Natural killer cell (primary cell): ENCODE results near the gene ME1. TPM values are rescaled to one million over a fixed set of nuclear protein-coding genes. Genes with fewer than 3 reads are reported as not detected.

Experiments
- ATAC-seq, 3 donors: fragments of 150-1000 bp in 2 of 3; fragments of 200-7000 bp in 1 of 3; cut with Tn5 transposase; 1 replicate in 1 of 3; 2 replicates in 2 of 3; pipeline ENCODE4 v1.10.0; 2021; ENCODE audit warnings: mild to moderate bottlenecking in 2 of 3, moderate library complexity in 2 of 3
- DNase-seq, 2 donors: peaks; one replicate each; pipeline versions ENCODE4 v3.0.0 to v3.0.0-alpha.2; 2013 to 2021; ENCODE audit warnings: mixed read lengths in 1 of 2
- H3K27ac ChIP-seq: one replicate; pipeline ENCODE4 v1.5.1; 2013; ENCODE audit warnings: mild to moderate bottlenecking, low read length
- H3K27me3 ChIP-seq: one replicate; pipeline ENCODE4 v1.6.1; 2013; ENCODE audit warnings: low read length; ENCODE audit not compliant: control insufficient read depth, insufficient read depth
- H3K36me3 ChIP-seq: one replicate; pipeline ENCODE4 v1.6.1; 2013; ENCODE audit warnings: low read length; ENCODE audit not compliant: control insufficient read depth, insufficient read depth
- H3K4me1 ChIP-seq: one replicate; pipeline ENCODE4 v1.6.1; 2013; ENCODE audit warnings: low read length; ENCODE audit not compliant: control insufficient read depth, insufficient read depth
- H3K4me3 ChIP-seq: one replicate; pipeline ENCODE4 v1.5.1; 2013; ENCODE audit warnings: low read length
- H3K9me3 ChIP-seq: one replicate; pipeline ENCODE4 v1.6.1; 2013; ENCODE audit warnings: low read length; ENCODE audit not compliant: control insufficient read depth, insufficient read depth
- H3K27ac Mint-ChIP-seq, 2 donors: one replicate each; pipeline ENCODE4 v1.8.0; 2022; ENCODE audit warnings: mild to moderate bottlenecking in 2 of 2, mixed read lengths in 2 of 2, moderate library complexity in 1 of 2
- H3K27me3 Mint-ChIP-seq, 2 donors: one replicate each; pipeline ENCODE4 v1.8.0; 2022; ENCODE audit warnings: low read depth in 2 of 2, mixed read lengths in 2 of 2
- H3K36me3 Mint-ChIP-seq: one replicate; pipeline ENCODE4 v1.8.0; 2022; ENCODE audit warnings: mixed read lengths
- H3K4me1 Mint-ChIP-seq, 2 donors: one replicate each; pipeline ENCODE4 v1.8.0; 2022; ENCODE audit warnings: mixed read lengths in 2 of 2
- H3K4me3 Mint-ChIP-seq: one replicate; pipeline ENCODE4 v1.8.0; 2022; ENCODE audit warnings: mild to moderate bottlenecking, moderate library complexity, mixed read lengths
- H3K9me3 Mint-ChIP-seq, 2 donors: one replicate each; pipeline ENCODE4 v1.8.0; 2022; ENCODE audit warnings: mixed read lengths in 2 of 2
- CTCF ChIP-seq: fragments of 200-600 bp; IDR thresholded peaks from one replicate; pipeline ENCODE4 v1.8.0; 2022; ENCODE audit warnings: antibody characterized with exemption
- WGBS: methylation state at CpG from one replicate; pipeline ENCODE4 v1.1.7; 2013; ENCODE audit warnings: missing lambda C conversion rate; ENCODE audit not compliant: insufficient coverage; 5-methylcytosine and 5-hydroxymethylcytosine counted together
- intact Hi-C: fragments of 100-400 bp; cut with micrococcal nuclease; formaldehyde crosslinking; loops from one replicate; pipeline ENCODE4 v1.14.2; 2022
- total RNA-seq, 4 donors: library from RNA; stranded (reverse); fragments of 120-200 nt in 1 of 4; gene quantifications; one replicate each; pipeline versions ENCODE4 v1.2.3 to v1.2.4, GENCODE V29; 2013 to 2022

The ME1 gene
- total RNA-seq, 3 donors from 2014 or later (not counting 1 experiment from before 2014, with no cell fraction given): 0.14 to 0.32 TPM; not detected in 1

GRCh38 chr6:83313882-83314281 lies 117.0 kb downstream of the ME1 start:
- peaks cover 35 to 40% of the 10 kb centered on the region in 2 donors for H3K4me1 Mint-ChIP-seq
- H3K4me3 ChIP-seq: no peak overlapping the region
- no peak overlapping the region for H3K27ac Mint-ChIP-seq
- intact Hi-C loops: no loop called here
- H3K36me3 ChIP-seq: no peaks in the 10 kb centered on the region
- ATAC-seq: peak in 1 of 3 donors; percentile 57
- no peaks in the 10 kb centered on the region for H3K36me3 Mint-ChIP-seq
- peaks cover 18% of the 10 kb centered on the region for H3K4me1 ChIP-seq
- H3K27me3 Mint-ChIP-seq: no peaks in the 10 kb centered on the region
- H3K9me3 ChIP-seq: no peaks in the 10 kb centered on the region
- peak overlapping the region; percentile 22 for H3K4me3 Mint-ChIP-seq
- no peak for DNase-seq
- no peak for TF ChIP-seq CTCF
- no peaks in the 10 kb centered on the region for H3K9me3 Mint-ChIP-seq
- H3K27me3 ChIP-seq: no peaks in the 10 kb centered on the region
- H3K27ac ChIP-seq: no peak overlapping the region

- H3K27ac ChIP-seq: no peak overlapping the region
- Mint-ChIP-seq H3K4me3 (no peak overlapping the region), H3K9me3 (no peaks in the 10 kb centered on the region), H3K27me3 (no peaks in the 10 kb centered on the region), H3K4me1 (peaks cover 44 to 46% of the 10 kb centered on the region in 2 donors), H3K27ac (no peak overlapping the region), H3K36me3 (no peaks in the 10 kb centered on the region)
- no peaks in the 10 kb centered on the region for H3K36me3 ChIP-seq
- TF ChIP-seq CTCF: no peak
- H3K9me3 ChIP-seq: no peaks in the 10 kb centered on the region
- DNase-seq (no peak), ATAC-seq (no peak)
- no peak overlapping the region for H3K4me3 ChIP-seq
- H3K4me1 ChIP-seq: peaks cover 18% of the 10 kb centered on the region
- WGBS: 100% methylated on average over 1 of the region's 1 CpG
- intact Hi-C loops: no loop called here
- no peaks in the 10 kb centered on the region for H3K27me3 ChIP-seq
Measured at GRCh38 chr6:83311231-83311630, 119.6 kb downstream of the ME1 start.

GRCh38 chr6:83310046-83310445 lies 120.8 kb downstream of the ME1 start:
- Mint-ChIP-seq H3K4me3 (no peak overlapping the region), H3K9me3 (no peaks in the 10 kb centered on the region), H3K27me3 (no peaks in the 10 kb centered on the region), H3K36me3 (no peaks in the 10 kb centered on the region), H3K4me1 (peaks cover 42 to 46% of the 10 kb centered on the region in 2 donors), H3K27ac (no peak overlapping the region)
- Histone ChIP-seq H3K27me3 (no peaks in the 10 kb centered on the region), H3K9me3 (no peaks in the 10 kb centered on the region), H3K4me3 (no peak overlapping the region), H3K36me3 (no peaks in the 10 kb centered on the region), H3K27ac (peak overlapping the region; percentile 5), H3K4me1 (peaks cover 18% of the 10 kb centered on the region)
- TF ChIP-seq CTCF: no peak
- intact Hi-C loops: no loop called here
- 75% methylated on average over 4 of the region's 4 CpGs for WGBS
- DNase-seq (no peak), ATAC-seq (no peak)

GRCh38 chr6:83309344-83309743 lies 121.5 kb downstream of the ME1 start:
- no peaks in the 10 kb centered on the region for H3K27me3 Mint-ChIP-seq
- Histone ChIP-seq H3K27me3 (no peaks in the 10 kb centered on the region), H3K4me3 (no peak overlapping the region), H3K9me3 (no peaks in the 10 kb centered on the region), H3K36me3 (no peaks in the 10 kb centered on the region), H3K27ac (peak overlapping the region; percentile 50), H3K4me1 (peaks cover 15% of the 10 kb centered on the region)
- no peaks in the 10 kb centered on the region for H3K9me3 Mint-ChIP-seq
- intact Hi-C loops: no loop called here
- WGBS: 55% methylated on average over 1 of the region's 1 CpG
- H3K4me3 Mint-ChIP-seq: peak overlapping the region; percentile 47
- TF ChIP-seq CTCF: no peak
- H3K36me3 Mint-ChIP-seq: no peaks in the 10 kb centered on the region
- peaks cover 37 to 40% of the 10 kb centered on the region in 2 donors for H3K4me1 Mint-ChIP-seq
- ATAC-seq: no peak
- H3K27ac Mint-ChIP-seq: peak overlapping the region; percentile 66 to 81
- DNase-seq: no peak
